HepG2 (cell line): ENCODE data around the gene ATP5PB. TPM values are rescaled to one million over a fixed set of nuclear protein-coding genes. Genes with fewer than 3 reads are reported as not detected.

Source experiments
- AGO2 ChIP-seq: fragments of 200-400 bp; formaldehyde crosslinking; optimal IDR thresholded peaks from 2 replicates; pipeline ENCODE3; 2017; ENCODE audit warnings: mild to moderate bottlenecking, low read depth, low read length, moderate library complexity
- CC2D1A ChIP-seq: sonication (generic); formaldehyde crosslinking; IDR thresholded peaks from 2 replicates; pipeline ENCODE4 v1.8.1; 2023; ENCODE audit warnings: mild to moderate bottlenecking, missing genetic modification reagents
- DMAP1 ChIP-seq: IDR thresholded peaks from 2 replicates; pipeline ENCODE4 v1.6.1; 2016
- FOXP1 ChIP-seq, 2 experiments: fragments of 450-650 bp in 1 of 2; IDR thresholded peaks; 2 replicates each; pipeline ENCODE4 v1.6.1; 2017 to 2018; ENCODE audit warnings: antibody characterized with exemption in 1 of 2
- PHF21A ChIP-seq: sonication (generic); formaldehyde crosslinking; IDR thresholded peaks from 2 replicates; pipeline ENCODE4 v1.5.0; 2020; ENCODE audit warnings: mild to moderate bottlenecking, missing genetic modification reagents
- PHF5A ChIP-seq: IDR thresholded peaks from one replicate; pipeline ENCODE4 v1.6.1; 2018; ENCODE audit warnings: low read depth, missing genetic modification reagents; ENCODE audit not compliant: unreplicated experiment
- PLRG1 ChIP-seq: fragments of 450-650 bp; conservative IDR thresholded peaks from 2 replicates; pipeline ENCODE4 v1.6.1; 2016
- POLR2A ChIP-seq, 2 experiments: IDR thresholded peaks; 2 replicates each; pipeline ENCODE4 v1.6.1; 2011; ENCODE audit warnings: low read depth in 2 of 2, low read length in 2 of 2, mild to moderate bottlenecking in 1 of 2, moderate library complexity in 1 of 2; ENCODE audit not compliant: insufficient read depth in 1 of 2
- POLR2AphosphoS2 ChIP-seq: IDR thresholded peaks from 2 replicates; pipeline ENCODE4 v1.6.1; 2011; ENCODE audit warnings: low read depth, low read length, improper control_type of control experiment
- TFAP4 ChIP-seq: sonication (generic); IDR thresholded peaks from 2 replicates; pipeline ENCODE4 v1.6.1; 2016; ENCODE audit warnings: low read depth, borderline replicate concordance
- TFE3 ChIP-seq: IDR thresholded peaks from 2 replicates; pipeline ENCODE4 v1.6.1; 2016
- THAP8 ChIP-seq: sonication (generic); formaldehyde crosslinking; IDR thresholded peaks from 2 replicates; pipeline ENCODE4 v1.5.1; 2020; ENCODE audit warnings: missing genetic modification reagents, mild to moderate bottlenecking, borderline replicate concordance
- ZC3H4 ChIP-seq: sonication (generic); formaldehyde crosslinking; IDR thresholded peaks from 2 replicates; pipeline ENCODE4 v1.4.0; 2020; ENCODE audit warnings: missing genetic modification reagents, borderline replicate concordance
- ZFP41 ChIP-seq: sonication (generic); formaldehyde crosslinking; IDR thresholded peaks from 2 replicates; pipeline ENCODE4 v1.4.0; 2020; ENCODE audit warnings: mild to moderate bottlenecking, missing genetic modification reagents, borderline replicate concordance
- ZNF230 ChIP-seq: sonication (generic); formaldehyde crosslinking; IDR thresholded peaks from 2 replicates; pipeline ENCODE4 v1.4.0; 2020; ENCODE audit warnings: mild to moderate bottlenecking, missing genetic modification reagents
- ZNF329 ChIP-seq: sonication (generic); formaldehyde crosslinking; IDR thresholded peaks from 2 replicates; pipeline ENCODE4 v1.9.0; 2021; ENCODE audit warnings: low read depth, mild to moderate bottlenecking, missing genetic modification reagents
- ZNF33B ChIP-seq: sonication (generic); formaldehyde crosslinking; IDR thresholded peaks from 2 replicates; pipeline ENCODE4 v1.5.1; 2020; ENCODE audit warnings: mild to moderate bottlenecking, missing genetic modification reagents
- ZNF430 ChIP-seq: sonication (generic); formaldehyde crosslinking; IDR thresholded peaks from 2 replicates; pipeline ENCODE4 v1.9.0; 2021; ENCODE audit warnings: mild to moderate bottlenecking, missing genetic modification reagents
- ZNF562 ChIP-seq: sonication (generic); formaldehyde crosslinking; IDR thresholded peaks from 2 replicates; pipeline ENCODE4 v1.8.0; 2022; ENCODE audit warnings: missing genetic modification reagents, borderline replicate concordance
- ZNF576 ChIP-seq: sonication (generic); formaldehyde crosslinking; IDR thresholded peaks from 2 replicates; pipeline ENCODE4 v1.4.0; 2020; ENCODE audit warnings: mild to moderate bottlenecking, missing genetic modification reagents
- ZNF646 ChIP-seq: sonication (generic); formaldehyde crosslinking; IDR thresholded peaks from 2 replicates; pipeline ENCODE4 v1.9.0; 2021; ENCODE audit warnings: mild to moderate bottlenecking, missing genetic modification reagents
- ZNF75D ChIP-seq: sonication (generic); formaldehyde crosslinking; IDR thresholded peaks from 2 replicates; pipeline ENCODE4 v1.8.1; 2023; ENCODE audit warnings: missing genetic modification reagents, mild to moderate bottlenecking, borderline replicate concordance
- ZNF879 ChIP-seq: sonication (generic); formaldehyde crosslinking; IDR thresholded peaks from 2 replicates; pipeline ENCODE4 v1.8.1; 2023; ENCODE audit warnings: missing genetic modification reagents
- polyA plus RNA-seq, 8 experiments: library from polyadenylated mRNA; depleted of rRNA in 3 of 8; stranded (reverse) in 7 of 8; unstranded in 1 of 8; fragments of >200 nt; fragmentation: Illumina TruSeq in 4 of 8; extraction: Trizol in 4 of 8; gene quantifications; 2 replicates each; pipeline versions ENCODE4 v1.2.1 to v1.2.3, GENCODE V29; 2011 to 2016; ENCODE audit warnings: low read depth in 4 of 8, missing spikeins in 1 of 8, mixed read lengths in 1 of 8; ENCODE audit not compliant: insufficient read depth in 1 of 8
- total RNA-seq, 5 experiments: library from RNA; depleted of rRNA; stranded (reverse); fragments of >200 nt; fragmentation: Illumina TruSeq; extraction: Trizol; gene quantifications; 2 replicates each; pipeline ENCODE4 v1.2.3, GENCODE V29; 2016; ENCODE audit warnings: low read depth in 1 of 5

Gene ATP5PB
- total and polyA plus RNA-seq, 2 of the 13 experiments (the other 11 are each of a cell fraction or from before 2014, with no cell fraction given), result 297 to 541 TPM

- TF ChIP-seq ZFP41, result no peak
- TF ChIP-seq PLRG1, result no peak
- TF ChIP-seq TFE3 (CRISPR knock-in tag), result no peak
- no peak for TF ChIP-seq DMAP1 (CRISPR knock-in tag)
- TF ChIP-seq ZNF562, result no peak
- no peak for TF ChIP-seq ZNF33B (CRISPR knock-in tag)
- TF ChIP-seq AGO2, result peak; percentile 63
- no peak for TF ChIP-seq ZNF646
- TF ChIP-seq POLR2AphosphoS2, result no peak
- TF ChIP-seq PHF5A (CRISPR knock-in tag), result no peak
- TF ChIP-seq ZNF230 (CRISPR knock-in tag), result no peak
- no peak for TF ChIP-seq CC2D1A (CRISPR knock-in tag)
- TF ChIP-seq TFAP4, result no peak
- TF ChIP-seq ZNF576 (CRISPR knock-in tag), result no peak
- TF ChIP-seq ZNF879 (CRISPR knock-in tag), result no peak
- 0 out of 2 replicates have a peak, but pooled peaks have one; percentile 16 for TF ChIP-seq ZNF75D (CRISPR knock-in tag)
- peak; percentile 6; the same call in 1 of the 2 replicates for TF ChIP-seq ZNF430
- TF ChIP-seq FOXP1 (IDR thresholded peaks at IDR 0.05), result no peak
- no peak for TF ChIP-seq FOXP1 (CRISPR knock-in tag; IDR thresholded peaks at IDR 0.05)
- no peak for TF ChIP-seq ZC3H4
- no peak; the same call in 1 of the 2 replicates for TF ChIP-seq PHF21A (CRISPR knock-in tag)
- no peak; a peak in 2 of 4 replicates for TF ChIP-seq POLR2A (IDR thresholded peaks at IDR 0.05; ENCODE audit: insufficient read depth in 1 of 2, low read depth in 2 of 2, low read length in 2 of 2)
- TF ChIP-seq THAP8 (CRISPR knock-in tag), result no peak
- TF ChIP-seq ZNF329, result no peak
Observed at GRCh38 chr1:111448482-111448917, 764 bp upstream of the ATP5PB start (continued).
